ENCODE results near the gene MAN1B1.

Gene MAN1B1

DNA sequence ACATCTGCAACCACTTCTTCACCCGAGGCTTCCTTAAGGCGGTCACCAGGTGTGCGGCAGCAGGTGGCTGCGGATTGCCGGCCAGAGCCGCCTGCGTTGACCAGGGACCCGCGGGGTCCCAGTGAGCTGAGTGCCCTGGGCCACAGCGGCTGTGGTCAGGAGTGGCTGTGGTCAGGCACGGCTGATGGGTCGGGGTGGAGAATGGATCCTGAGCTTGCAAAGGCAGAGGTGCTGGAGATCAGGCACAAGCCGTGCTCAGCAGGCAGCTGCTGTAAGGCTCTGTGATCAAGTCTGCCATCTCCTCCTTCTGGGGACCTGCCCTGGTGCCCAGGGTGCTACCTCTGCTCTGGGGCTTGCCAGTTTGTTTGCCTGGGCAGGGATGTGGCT is 7.4 kb upstream of the MAN1B1 start:
- DNase-seq (ENCODE audit: low spot score) = no peak
- TF ChIP-seq, protein P1, sequence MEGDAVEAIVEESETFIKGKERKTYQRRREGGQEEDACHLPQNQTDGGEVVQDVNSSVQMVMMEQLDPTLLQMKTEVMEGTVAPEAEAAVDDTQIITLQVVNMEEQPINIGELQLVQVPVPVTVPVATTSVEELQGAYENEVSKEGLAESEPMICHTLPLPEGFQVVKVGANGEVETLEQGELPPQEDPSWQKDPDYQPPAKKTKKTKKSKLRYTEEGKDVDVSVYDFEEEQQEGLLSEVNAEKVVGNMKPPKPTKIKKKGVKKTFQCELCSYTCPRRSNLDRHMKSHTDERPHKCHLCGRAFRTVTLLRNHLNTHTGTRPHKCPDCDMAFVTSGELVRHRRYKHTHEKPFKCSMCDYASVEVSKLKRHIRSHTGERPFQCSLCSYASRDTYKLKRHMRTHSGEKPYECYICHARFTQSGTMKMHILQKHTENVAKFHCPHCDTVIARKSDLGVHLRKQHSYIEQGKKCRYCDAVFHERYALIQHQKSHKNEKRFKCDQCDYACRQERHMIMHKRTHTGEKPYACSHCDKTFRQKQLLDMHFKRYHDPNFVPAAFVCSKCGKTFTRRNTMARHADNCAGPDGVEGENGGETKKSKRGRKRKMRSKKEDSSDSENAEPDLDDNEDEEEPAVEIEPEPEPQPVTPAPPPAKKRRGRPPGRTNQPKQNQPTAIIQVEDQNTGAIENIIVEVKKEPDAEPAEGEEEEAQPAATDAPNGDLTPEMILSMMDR (IDR thresholded peaks at IDR 0.05; ENCODE audit: extremely low read depth, missing control alignments) = no peak

DNA sequence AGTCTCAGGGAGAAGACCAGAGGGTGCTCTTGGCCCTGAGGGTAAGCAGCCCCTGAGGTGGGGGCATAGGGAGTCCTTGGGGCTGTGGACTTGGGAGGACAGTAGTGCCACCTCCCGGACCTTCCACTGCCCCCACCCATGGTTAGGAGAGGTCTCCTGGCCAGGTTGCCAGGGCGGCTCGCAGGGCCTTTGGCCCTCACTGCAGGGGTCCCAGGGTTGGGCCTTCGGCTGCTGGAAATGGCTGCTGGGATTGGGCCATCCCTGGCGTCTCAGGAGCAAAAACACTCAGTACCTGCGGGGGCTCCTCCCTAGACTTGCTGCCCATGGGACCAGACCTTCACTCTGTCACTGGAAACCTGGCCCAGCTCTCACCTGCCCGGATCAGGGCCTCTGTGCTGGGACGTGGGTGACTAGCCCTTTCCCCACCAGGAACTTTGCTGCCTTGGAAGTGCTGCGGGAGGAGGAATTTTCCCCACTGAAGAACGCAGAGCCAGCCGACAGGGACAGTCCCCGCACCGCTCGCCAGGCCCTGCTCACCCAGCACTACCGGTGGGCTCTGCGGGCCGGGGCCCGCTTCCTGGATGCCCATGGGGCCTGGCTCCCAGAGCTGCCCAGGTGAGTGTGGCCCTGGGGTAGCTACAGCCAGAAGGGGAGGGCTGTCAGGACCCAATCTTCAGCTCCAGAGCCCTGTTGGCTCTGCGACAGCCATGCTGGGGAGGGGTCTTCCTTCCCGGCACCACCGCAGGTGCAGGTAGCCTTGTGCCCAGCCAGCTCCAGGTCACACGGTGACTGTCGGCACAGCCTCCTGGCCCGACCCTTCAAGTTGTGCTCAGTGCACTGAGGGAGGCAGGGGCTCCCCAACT is 6.3 kb upstream of the MAN1B1 start:
- TF ChIP-seq, protein P1 (IDR thresholded peaks at IDR 0.05; ENCODE audit: extremely low read depth, missing control alignments) = no peak
- DNase-seq (ENCODE audit: low spot score) = no peak

DNA sequence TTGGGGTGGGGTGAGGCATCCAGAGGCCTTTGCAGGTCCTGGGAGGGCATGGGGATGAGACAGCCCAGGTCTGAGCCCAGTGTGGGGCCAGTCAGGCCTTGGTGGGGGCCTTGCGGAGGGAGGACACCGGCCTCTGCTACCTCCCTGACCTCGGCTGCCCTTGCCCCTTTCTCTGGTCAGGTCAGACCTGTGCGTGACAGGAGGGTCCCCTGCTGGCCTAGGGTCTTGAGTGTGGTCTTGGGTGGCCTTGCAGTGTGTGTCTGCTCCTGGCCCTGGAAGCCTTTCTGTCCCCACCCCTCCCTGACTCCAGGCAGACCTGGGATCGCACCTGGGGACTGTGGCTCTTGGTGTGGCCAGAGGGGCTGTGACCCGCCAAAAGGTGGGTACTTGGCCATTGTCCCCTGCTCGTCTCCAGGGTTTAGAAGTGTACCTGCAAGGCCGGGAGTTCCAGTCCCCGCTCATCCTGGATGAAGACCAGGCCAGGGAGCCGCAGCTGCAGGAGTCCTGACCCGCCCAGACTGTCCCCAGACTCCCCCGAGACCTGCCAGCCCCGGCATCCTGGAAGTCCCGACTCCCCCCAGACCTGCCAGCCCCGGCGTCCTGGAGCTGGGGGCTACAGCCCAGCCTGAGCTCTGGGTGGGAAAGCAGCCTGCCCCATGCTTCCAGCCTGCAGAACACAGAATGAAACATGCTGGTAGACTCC is 4.4 kb upstream of the MAN1B1 start:
- no peak for DNase-seq (ENCODE audit: low spot score)
- TF ChIP-seq, protein P1 (IDR thresholded peaks at IDR 0.05; ENCODE audit: extremely low read depth, missing control alignments) = no peak

DNA sequence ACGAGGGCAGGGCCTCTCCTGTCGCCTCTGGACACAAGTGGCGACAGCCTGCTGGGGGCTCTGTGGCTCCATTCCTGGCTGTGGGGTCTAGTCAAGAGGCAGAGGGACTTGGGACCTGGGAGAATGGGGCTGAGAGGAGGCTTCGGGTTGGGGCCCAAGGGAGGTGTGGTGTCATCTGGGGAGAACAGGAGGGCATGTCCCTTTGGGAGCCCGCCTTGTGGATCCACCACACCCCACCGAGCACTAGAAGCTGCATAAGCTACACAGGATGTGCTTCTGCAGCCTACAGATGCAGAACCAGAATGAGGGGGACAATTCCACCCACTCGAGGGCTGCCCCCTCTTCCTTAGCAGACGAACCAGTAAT is 3.9 kb upstream of the MAN1B1 start:
- no peak for DNase-seq (ENCODE audit: low spot score)
- TF ChIP-seq, protein P1 (IDR thresholded peaks at IDR 0.05; ENCODE audit: extremely low read depth, missing control alignments) = no peak

DNA sequence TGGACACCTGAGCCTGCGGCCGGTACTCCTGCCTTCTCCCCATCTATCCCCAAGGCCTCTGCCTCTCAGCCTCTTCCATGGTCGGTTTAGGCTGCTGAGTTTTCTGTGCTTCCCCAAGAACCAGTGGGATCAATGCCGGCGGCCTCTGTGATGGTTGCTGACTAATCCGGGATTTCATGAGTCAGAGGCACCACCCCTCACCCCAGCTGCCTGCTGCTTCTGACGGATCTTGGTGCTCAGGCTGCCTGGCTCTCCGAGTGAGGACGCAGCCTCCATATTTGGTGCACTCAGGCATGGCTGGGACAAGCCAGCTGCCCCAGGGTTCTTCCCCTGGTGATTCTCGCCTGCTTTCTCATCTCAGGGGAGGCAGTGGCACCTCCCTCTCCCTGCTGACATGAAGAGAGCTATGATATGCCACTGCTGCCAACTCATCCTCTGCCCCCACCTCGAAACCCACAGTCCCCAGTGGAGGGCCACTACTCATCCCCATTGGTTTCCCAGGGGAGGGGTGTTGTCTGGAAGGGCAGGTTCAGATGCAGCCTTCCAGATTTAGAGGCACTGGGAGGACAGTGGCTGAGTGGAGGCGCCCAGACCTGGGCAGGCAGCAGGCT is 3.3 kb upstream of the MAN1B1 start:
- TF ChIP-seq, protein P1 (IDR thresholded peaks at IDR 0.05; ENCODE audit: extremely low read depth, missing control alignments) = no peak
- peak; percentile 35 for DNase-seq (ENCODE audit: low spot score)

DNA sequence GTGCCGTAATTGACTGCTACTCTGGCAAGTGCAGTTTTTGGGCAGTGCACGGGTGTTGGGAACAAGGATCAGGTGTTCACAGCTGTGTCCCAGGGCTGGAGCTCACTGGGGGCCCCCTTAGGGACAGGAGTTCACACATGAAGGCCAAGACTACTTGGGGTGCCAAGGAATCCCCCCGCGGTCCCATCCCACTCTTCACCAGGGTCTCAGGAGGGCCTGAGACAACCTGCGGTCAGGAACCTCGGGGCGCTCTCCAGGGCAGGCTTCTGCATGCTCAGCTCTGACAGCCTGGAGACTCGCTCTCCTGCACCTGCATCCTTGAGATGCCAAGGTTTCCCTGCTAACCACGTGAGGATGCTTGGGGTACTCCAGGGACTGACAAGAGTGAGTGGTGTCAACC is 2.3 kb upstream of the MAN1B1 start:
- DNase-seq (ENCODE audit: low spot score) = no peak
- TF ChIP-seq, protein P1 (IDR thresholded peaks at IDR 0.05; ENCODE audit: extremely low read depth, missing control alignments) = no peak
